ENCODE measurements around the gene SWI5. TPM values are rescaled to one million over a fixed set of nuclear protein-coding genes. Genes with fewer than 3 reads are reported as not detected.

Gene SWI5
- total RNA-seq, 4 donors from 2014 or later: 18.2 to 27.5 (median 24.5) TPM

GRCh38 chr9:128285033-128285784 lies 9.1 kb downstream of the SWI5 start:
- Histone ChIP-seq H3K36me3 (peaks cover 0 to 52% of the 10 kb centered on the region in 2 donors), H3K4me1 (peaks cover 0 to 8% (median 0%) of the 10 kb centered on the region in 3 donors), H3K9me3 (no peaks in the 10 kb centered on the region), H3K27me3 (no peaks in the 10 kb centered on the region), H3K27ac (no peak overlapping the region), H3K4me3 (no peak overlapping the region)
- 67 to 91% methylated on average over 1 to 9 of the region's 12 CpGs for WGBS, 2 donors (ENCODE audit: low coverage in 1 of 2)
- no peak for TF ChIP-seq EP300 (IDR thresholded peaks at IDR 0.05)
- TF ChIP-seq POLR2A (IDR thresholded peaks at IDR 0.05): no peak
- no peak for TF ChIP-seq POLR2AphosphoS5 (IDR thresholded peaks at IDR 0.05)
- TF ChIP-seq, protein P1, sequence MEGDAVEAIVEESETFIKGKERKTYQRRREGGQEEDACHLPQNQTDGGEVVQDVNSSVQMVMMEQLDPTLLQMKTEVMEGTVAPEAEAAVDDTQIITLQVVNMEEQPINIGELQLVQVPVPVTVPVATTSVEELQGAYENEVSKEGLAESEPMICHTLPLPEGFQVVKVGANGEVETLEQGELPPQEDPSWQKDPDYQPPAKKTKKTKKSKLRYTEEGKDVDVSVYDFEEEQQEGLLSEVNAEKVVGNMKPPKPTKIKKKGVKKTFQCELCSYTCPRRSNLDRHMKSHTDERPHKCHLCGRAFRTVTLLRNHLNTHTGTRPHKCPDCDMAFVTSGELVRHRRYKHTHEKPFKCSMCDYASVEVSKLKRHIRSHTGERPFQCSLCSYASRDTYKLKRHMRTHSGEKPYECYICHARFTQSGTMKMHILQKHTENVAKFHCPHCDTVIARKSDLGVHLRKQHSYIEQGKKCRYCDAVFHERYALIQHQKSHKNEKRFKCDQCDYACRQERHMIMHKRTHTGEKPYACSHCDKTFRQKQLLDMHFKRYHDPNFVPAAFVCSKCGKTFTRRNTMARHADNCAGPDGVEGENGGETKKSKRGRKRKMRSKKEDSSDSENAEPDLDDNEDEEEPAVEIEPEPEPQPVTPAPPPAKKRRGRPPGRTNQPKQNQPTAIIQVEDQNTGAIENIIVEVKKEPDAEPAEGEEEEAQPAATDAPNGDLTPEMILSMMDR (IDR thresholded peaks at IDR 0.05): no peak
- ATAC-seq: no peak

DNA sequence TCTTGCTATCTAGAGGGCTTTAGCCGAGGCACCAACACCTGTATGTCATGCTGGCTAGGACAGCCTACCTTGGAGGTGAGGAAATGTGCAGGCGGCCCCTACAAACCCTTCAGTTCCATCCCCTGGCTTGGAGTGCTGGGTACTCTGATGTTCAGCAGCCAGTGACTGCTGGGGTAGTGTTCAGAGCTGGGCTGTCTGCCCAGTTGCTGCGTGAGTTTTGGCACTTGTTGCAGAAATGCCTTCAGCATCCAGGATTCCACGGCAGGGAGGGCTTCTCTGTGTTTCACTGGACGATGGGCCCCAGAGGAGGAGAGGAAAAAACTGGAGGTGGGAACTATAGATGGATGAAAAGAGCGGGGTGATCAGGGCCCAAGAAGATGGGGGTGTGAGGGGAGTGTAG lies 10.4 kb downstream of the SWI5 start:
- peaks cover 0 to 52% of the 10 kb centered on the region in 2 donors for H3K36me3 ChIP-seq
- H3K4me1 ChIP-seq: peaks cover 0 to 8% (median 0%) of the 10 kb centered on the region in 3 donors
- H3K4me3 ChIP-seq: no peak overlapping the region
- peak; percentile 48 for ATAC-seq
- H3K27ac ChIP-seq: no peak overlapping the region
- TF ChIP-seq EP300 (IDR thresholded peaks at IDR 0.05): no peak
- no peak for TF ChIP-seq POLR2AphosphoS5 (IDR thresholded peaks at IDR 0.05)
- no peak for TF ChIP-seq POLR2A (IDR thresholded peaks at IDR 0.05)
- TF ChIP-seq, protein P1 (IDR thresholded peaks at IDR 0.05): no peak
- no peaks in the 10 kb centered on the region for H3K9me3 ChIP-seq
- no peaks in the 10 kb centered on the region for H3K27me3 ChIP-seq
- WGBS, 2 donors (ENCODE audit: low coverage in 1 of 2): 45% methylated on average over 5 of the region's 6 CpGs; no CpG with 5 or more reads in 1 of the 2 donors

DNA sequence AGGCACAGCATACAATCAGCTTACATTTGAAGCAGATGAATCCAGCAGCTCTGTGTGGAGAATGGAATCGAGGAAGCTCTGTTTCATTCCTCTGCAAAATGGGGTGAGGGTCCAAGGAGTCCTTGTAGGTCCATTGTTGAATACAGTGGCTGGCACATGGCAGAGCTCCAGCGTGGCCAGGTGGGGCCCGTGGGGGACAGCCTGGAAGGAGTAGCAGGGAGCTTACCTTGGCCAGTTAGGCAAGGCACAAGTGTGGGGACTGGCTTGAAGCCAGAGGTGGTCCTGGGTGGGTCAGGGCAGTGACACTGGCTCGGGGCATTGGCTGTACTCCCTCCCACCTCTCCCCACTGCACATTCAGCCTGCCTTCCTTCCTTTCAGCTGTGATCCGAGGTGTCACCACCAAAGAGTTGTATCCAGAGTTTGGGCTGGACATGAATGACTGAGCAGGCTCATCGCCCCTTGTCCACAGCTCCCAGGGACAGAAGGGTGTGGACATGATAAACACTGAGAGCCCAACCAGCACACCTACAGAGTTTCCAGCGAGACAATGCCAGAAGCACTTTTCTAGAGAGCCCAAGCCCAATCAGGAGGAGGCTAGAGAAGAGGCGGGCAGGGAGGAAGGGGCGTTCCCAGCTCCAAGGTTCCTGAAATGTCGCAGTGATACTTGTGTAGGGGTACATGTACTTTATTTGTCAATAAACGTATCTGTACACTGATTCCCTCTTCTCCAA lies 12.4 kb downstream of the SWI5 start:
- H3K36me3 ChIP-seq: peaks cover 0 to 59% of the 10 kb centered on the region in 2 donors
- no peaks in the 10 kb centered on the region for H3K27me3 ChIP-seq
- TF ChIP-seq POLR2AphosphoS5 (IDR thresholded peaks at IDR 0.05) (no peak), POLR2A (IDR thresholded peaks at IDR 0.05) (no peak), EP300 (IDR thresholded peaks at IDR 0.05) (no peak)
- TF ChIP-seq, protein P1 (IDR thresholded peaks at IDR 0.05): no peak
- ATAC-seq: no peak
- H3K4me1 ChIP-seq: peaks cover 0 to 8% (median 0%) of the 10 kb centered on the region in 3 donors
- WGBS, 2 donors (ENCODE audit: low coverage in 1 of 2): 80 to 83% methylated on average over 3 to 5 of the region's 11 CpGs
- no peak overlapping the region for H3K4me3 ChIP-seq
- no peak overlapping the region for H3K27ac ChIP-seq
- H3K9me3 ChIP-seq: no peaks in the 10 kb centered on the region

- WGBS, 2 donors (ENCODE audit: low coverage in 1 of 2): 82 to 100% methylated on average over 2 to 3 of the region's 3 CpGs
- peaks cover 0 to 6% (median 0%) of the 10 kb centered on the region in 3 donors for H3K4me1 ChIP-seq
- H3K9me3 ChIP-seq: no peaks in the 10 kb centered on the region
- H3K27ac ChIP-seq: no peak overlapping the region
- H3K36me3 ChIP-seq: peaks cover 0 to 47% of the 10 kb centered on the region in 2 donors
- ATAC-seq: no peak
- TF ChIP-seq POLR2AphosphoS5 (IDR thresholded peaks at IDR 0.05): no peak
- no peak for TF ChIP-seq EP300 (IDR thresholded peaks at IDR 0.05)
- TF ChIP-seq, protein P1 (IDR thresholded peaks at IDR 0.05): no peak
- no peak for TF ChIP-seq POLR2A (IDR thresholded peaks at IDR 0.05)
- no peak overlapping the region for H3K4me3 ChIP-seq
- H3K27me3 ChIP-seq: no peaks in the 10 kb centered on the region
Observed at GRCh38 chr9:128292009-128292408, 15.9 kb downstream of the SWI5 start.
